IMR-90 (cell line): Measurements from ENCODE around the gene CA6. TPM values are rescaled to one million over a fixed set of nuclear protein-coding genes. Genes with fewer than 3 reads are reported as not detected.

Experiments
- ATAC-seq: fragments of 200-7000 bp; cut with Tn5 transposase; 2 replicates; pipeline ENCODE4 v1.9.1; 2020; ENCODE audit warnings: low read depth, mild to moderate bottlenecking, moderate library complexity
- BruUV-seq: library from RNA; stranded (reverse); fragments of 400-500 nt; replicated peaks from 2 replicates; lab custom pipeline; 2021; lab: Mats Ljungman, UMichigan
- CTCF ChIA-PET: fragments of 300-600 bp; formaldehyde crosslinking; extraction: SDS; loops from one replicate; lab custom pipeline; 2021; ENCODE audit warnings: antibody characterized with exemption; lab: Yijun Ruan, JAX
- POLR2A ChIA-PET: fragments of 300-600 bp; sonication (Branson Sonifier 250); formaldehyde crosslinking; loops from one replicate; lab custom pipeline; 2022; ENCODE audit warnings: antibody characterized with exemption; ENCODE audit not compliant: unreplicated experiment; lab: Charles Lee
- DNase-seq: peaks from one replicate; pipeline ENCODE4 v3.0.0; 2013
- H2AFZ ChIP-seq: replicated peaks from 2 replicates; pipeline ENCODE3; 2013; ENCODE audit warnings: low read length, mild to moderate bottlenecking; ENCODE audit not compliant: poor library complexity
- H2AK5ac ChIP-seq: 2 replicates; pipeline ENCODE4 v1.6.1; 2013; ENCODE audit warnings: low read depth, low read length, inconsistent platforms
- H2AK9ac ChIP-seq: replicated peaks from 2 replicates; pipeline ENCODE3; 2013; ENCODE audit warnings: mild to moderate bottlenecking, low read depth, low read length, moderate library complexity; ENCODE audit not compliant: poor library complexity
- H2BK120ac ChIP-seq: 2 replicates; pipeline ENCODE4 v1.6.1; 2013; ENCODE audit warnings: low read depth, low read length, inconsistent platforms
- H2BK15ac ChIP-seq: 3 replicates; pipeline ENCODE4 v1.6.1; 2013; ENCODE audit warnings: low read depth, low read length, inconsistent platforms
- H2BK20ac ChIP-seq: 2 replicates; pipeline ENCODE4 v1.6.1; 2013; ENCODE audit warnings: low read depth, mild to moderate bottlenecking, inconsistent platforms, low read length, moderate library complexity
- H2BK5ac ChIP-seq: 2 replicates; pipeline ENCODE4 v1.6.1; 2013; ENCODE audit warnings: mild to moderate bottlenecking, low read depth, low read length, inconsistent platforms; ENCODE audit not compliant: poor library complexity, severe bottlenecking
- H3K14ac ChIP-seq: replicated peaks from 2 replicates; pipeline ENCODE4 v1.6.1; 2013; ENCODE audit warnings: low read depth, low read length, inconsistent platforms
- H3K18ac ChIP-seq: 2 replicates; pipeline ENCODE4 v1.6.1; 2013; ENCODE audit warnings: low read depth, low read length, control low read depth
- H3K23ac ChIP-seq: 2 replicates; pipeline ENCODE4 v1.6.1; 2013; ENCODE audit warnings: low read depth, low read length, inconsistent platforms
- H3K27ac ChIP-seq: 2 replicates; pipeline ENCODE4 v1.5.1; 2013; ENCODE audit warnings: mild to moderate bottlenecking, control low read depth, low read length; ENCODE audit not compliant: insufficient read depth
- H3K27me3 ChIP-seq: 2 replicates; pipeline ENCODE4 v1.6.1; 2013; ENCODE audit warnings: low read length; ENCODE audit not compliant: control insufficient read depth, insufficient read depth
- H3K36me3 ChIP-seq: 2 replicates; pipeline ENCODE4 v1.6.1; 2013; ENCODE audit warnings: low read length, mixed read lengths; ENCODE audit not compliant: control insufficient read depth, insufficient read depth
- H3K4ac ChIP-seq: 2 replicates; pipeline ENCODE4 v1.6.1; 2013; ENCODE audit warnings: low read depth, low read length, inconsistent platforms
- H3K4me1 ChIP-seq: 2 replicates; pipeline ENCODE4 v1.6.1; 2013; ENCODE audit warnings: low read length, mixed read lengths; ENCODE audit not compliant: control insufficient read depth, insufficient read depth
- H3K4me2 ChIP-seq: 2 replicates; pipeline ENCODE4 v1.6.1; 2013; ENCODE audit warnings: low read depth, mild to moderate bottlenecking, control low read depth, low read length, moderate library complexity
- H3K4me3 ChIP-seq: 2 replicates; pipeline ENCODE4 v1.5.1; 2013; ENCODE audit warnings: low read depth, mild to moderate bottlenecking, control low read depth, low read length, moderate library complexity; ENCODE audit not compliant: insufficient read depth
- H3K56ac ChIP-seq: 2 replicates; pipeline ENCODE4 v1.6.1; 2013; ENCODE audit warnings: low read length, inconsistent platforms; ENCODE audit not compliant: insufficient read depth; ENCODE audit errors: extremely low read depth
- H3K79me1 ChIP-seq, 2 experiments: 2 replicates each; pipeline ENCODE4 v1.6.1; 2013; ENCODE audit warnings: low read length in 2 of 2, inconsistent platforms in 1 of 2, low read depth in 1 of 2
- H3K9ac ChIP-seq: 2 replicates; pipeline ENCODE4 v1.6.1; 2013; ENCODE audit warnings: low read depth, low read length, control low read depth
- H3K9me1 ChIP-seq: 2 replicates; pipeline ENCODE4 v1.6.1; 2013; ENCODE audit warnings: low read length, inconsistent platforms; ENCODE audit not compliant: insufficient read depth
- H3K9me3 ChIP-seq: 2 replicates; pipeline ENCODE4 v1.6.1; 2013; ENCODE audit warnings: low read length; ENCODE audit not compliant: control insufficient read depth, insufficient read depth
- H4K20me1 ChIP-seq: 2 replicates; pipeline ENCODE4 v1.6.1; 2013; ENCODE audit warnings: low read length, inconsistent platforms; ENCODE audit not compliant: insufficient read depth
- H4K5ac ChIP-seq: 2 replicates; pipeline ENCODE4 v1.6.1; 2013; ENCODE audit warnings: mild to moderate bottlenecking, low read depth, low read length, control low read depth
- H4K8ac ChIP-seq, 2 experiments: 2 replicates each; pipeline ENCODE4 v1.6.1; 2013; ENCODE audit warnings: low read depth in 2 of 2, low read length in 2 of 2, control low read depth in 1 of 2, inconsistent platforms in 1 of 2
- H4K91ac ChIP-seq: 2 replicates; pipeline ENCODE4 v1.6.1; 2013; ENCODE audit warnings: low read depth, low read length, inconsistent platforms; ENCODE audit not compliant: insufficient read depth
- CEBPB ChIP-seq: IDR thresholded peaks from 2 replicates; pipeline ENCODE4 v1.6.1; 2012; ENCODE audit warnings: low read depth, low read length, improper control_type of control experiment
- POLR2A ChIP-seq: IDR thresholded peaks from 2 replicates; pipeline ENCODE4 v1.6.1; 2012; ENCODE audit warnings: mild to moderate bottlenecking, low read depth, low read length
- RAD21 ChIP-seq: IDR thresholded peaks from 2 replicates; pipeline ENCODE4 v1.6.1; 2012; ENCODE audit warnings: low read length, improper control_type of control experiment
- SMC3 ChIP-seq: fragments of 150-350 bp; IDR thresholded peaks from 2 replicates; pipeline ENCODE4 v1.6.1; 2016; ENCODE audit warnings: low read depth, mild to moderate bottlenecking, antibody characterized with exemption, low read length, moderate library complexity
- whole genome bisulfite sequencing, 2 experiments: methylation state at CpG; one replicate each; pipeline versions ENCODE4 v1.1.5 to v1.1.7; 2013; ENCODE audit warnings: missing lambda C conversion rate in 2 of 2; ENCODE audit not compliant: insufficient read length in 1 of 2; ENCODE audit errors: extremely low coverage in 2 of 2; 5-methylcytosine and 5-hydroxymethylcytosine counted together
- dilution Hi-C: fragments of 300-500 bp; cut with HindIII; formaldehyde crosslinking; loops from one replicate; pipeline ENCODE4 v1.14.3; 2018; ENCODE audit warnings: low sequenced_read_pairs; ENCODE audit not compliant: unreplicated experiment
- in situ Hi-C: fragments of 300-500 bp; cut with MboI; formaldehyde crosslinking; loops from 3 replicates; pipeline ENCODE4 v1.14.3; 2019; ENCODE audit warnings: low sequenced_read_pairs, inconsistent platforms, mixed read lengths
- intact Hi-C: fragments of 100-400 bp; cut with micrococcal nuclease; formaldehyde crosslinking; loops from 2 replicates; pipeline ENCODE4 v1.10.0; 2022
- polyA plus RNA-seq, 3 experiments: library from polyadenylated mRNA; depleted of rRNA; stranded (reverse); fragments of >200 nt; gene quantifications; 2 replicates each; pipeline ENCODE4 v1.2.3, GENCODE V29; 2012; ENCODE audit warnings: low replicate concordance in 1 of 3
- total RNA-seq: library from RNA; depleted of rRNA; stranded (reverse); fragments of >200 nt; gene quantifications from 2 replicates; pipeline ENCODE4 v1.2.3, GENCODE V29; 2012
- TF ChIP-seq, protein P1 (sequence below): conservative IDR thresholded peaks from 2 replicates; pipeline ENCODE4 v1.5.1; 2012; ENCODE audit warnings: mild to moderate bottlenecking, low read depth, low read length, improper control_type of control experiment

The CA6 gene
- total and polyA plus RNA-seq, 2 of the 4 experiments (the other 2 are of a cell fraction), result not detected

DNA sequence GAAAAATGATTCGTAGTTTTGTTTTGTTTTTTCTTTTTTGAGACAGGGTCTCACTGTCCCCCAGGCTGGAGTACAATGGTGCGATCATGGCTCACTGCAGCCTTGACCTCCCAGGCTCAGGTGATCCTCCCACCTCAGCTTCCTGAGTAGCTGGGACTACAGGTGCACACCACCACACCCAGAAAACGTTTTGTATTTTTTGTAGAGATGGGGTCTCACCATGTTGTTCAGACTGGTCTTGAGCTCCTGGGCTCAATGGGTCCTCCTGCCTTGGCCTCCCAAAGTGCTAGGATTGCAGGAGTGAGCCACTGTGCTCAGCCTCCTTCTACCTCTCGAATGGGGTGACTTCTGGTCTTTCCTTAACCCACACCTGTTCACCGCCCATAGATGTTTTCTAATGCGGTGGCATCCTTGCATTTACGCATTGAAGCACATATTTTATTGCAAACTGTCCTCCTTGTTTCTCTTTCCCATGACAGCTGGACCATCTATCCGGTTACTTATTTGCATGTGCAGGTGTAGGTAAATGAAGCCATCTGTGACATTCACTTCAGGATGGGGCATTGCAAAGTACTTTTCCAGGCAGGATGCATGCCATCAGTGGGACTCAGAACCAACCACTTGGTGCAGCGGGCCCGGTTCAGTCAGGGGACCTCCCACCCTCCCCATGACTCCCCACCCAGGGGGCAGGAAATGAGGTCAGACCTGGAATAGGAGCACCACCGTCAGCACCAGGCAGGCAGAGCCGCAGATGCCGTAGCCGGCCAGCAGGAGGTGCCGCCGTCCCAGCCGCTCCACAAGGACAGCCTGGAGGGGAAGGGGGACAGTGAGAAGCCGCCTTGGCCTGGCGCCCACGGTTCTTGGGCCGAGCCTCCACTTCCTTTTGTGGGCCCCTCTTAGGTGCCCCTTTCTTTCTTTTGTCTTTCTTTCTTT, 64.0 kb downstream of the CA6 start:
- no peaks in the 10 kb centered on the region for H3K79me1 ChIP-seq
- H3K18ac ChIP-seq, result no peak overlapping the region
- no peak overlapping the region for H2BK5ac ChIP-seq
- no peak overlapping the region for H2AK5ac ChIP-seq
- H4K91ac ChIP-seq, result no peak overlapping the region
- no peak overlapping the region for H4K8ac ChIP-seq
- in situ Hi-C loops, result loop anchor here (5.0 kb wide), 1 partner anchor 93 kb away; no protein-coding TSS in a partner anchor
- no peak overlapping the region for H3K27ac ChIP-seq
- intact Hi-C loops, result loop anchor here (1.0 to 5.0 kb wide), 2 partner anchors 92 to 137 kb away; no protein-coding TSS in a partner anchor
- H4K20me1 ChIP-seq, result no peaks in the 10 kb centered on the region
- H2BK20ac ChIP-seq, result no peak overlapping the region
- dilution Hi-C loops, result no loop called here
- no peak overlapping the region for H3K14ac ChIP-seq
- no peak overlapping the region for H3K23ac ChIP-seq
- H3K27me3 ChIP-seq, result peaks cover 8% of the 10 kb centered on the region; the same call in 1 of the 2 replicates
- no peak overlapping the region for H3K4me3 ChIP-seq
- ATAC-seq (peak; percentile 43; the same call in 1 of the 2 replicates), DNase-seq (peak; percentile 28)
- no peak overlapping the region for H2AFZ ChIP-seq
- H2BK120ac ChIP-seq, result no peak overlapping the region
- TF ChIP-seq RAD21 (peak; percentile 59), SMC3 (peak; percentile 59), CEBPB (no peak), POLR2A (no peak)
- TF ChIP-seq, protein P1, sequence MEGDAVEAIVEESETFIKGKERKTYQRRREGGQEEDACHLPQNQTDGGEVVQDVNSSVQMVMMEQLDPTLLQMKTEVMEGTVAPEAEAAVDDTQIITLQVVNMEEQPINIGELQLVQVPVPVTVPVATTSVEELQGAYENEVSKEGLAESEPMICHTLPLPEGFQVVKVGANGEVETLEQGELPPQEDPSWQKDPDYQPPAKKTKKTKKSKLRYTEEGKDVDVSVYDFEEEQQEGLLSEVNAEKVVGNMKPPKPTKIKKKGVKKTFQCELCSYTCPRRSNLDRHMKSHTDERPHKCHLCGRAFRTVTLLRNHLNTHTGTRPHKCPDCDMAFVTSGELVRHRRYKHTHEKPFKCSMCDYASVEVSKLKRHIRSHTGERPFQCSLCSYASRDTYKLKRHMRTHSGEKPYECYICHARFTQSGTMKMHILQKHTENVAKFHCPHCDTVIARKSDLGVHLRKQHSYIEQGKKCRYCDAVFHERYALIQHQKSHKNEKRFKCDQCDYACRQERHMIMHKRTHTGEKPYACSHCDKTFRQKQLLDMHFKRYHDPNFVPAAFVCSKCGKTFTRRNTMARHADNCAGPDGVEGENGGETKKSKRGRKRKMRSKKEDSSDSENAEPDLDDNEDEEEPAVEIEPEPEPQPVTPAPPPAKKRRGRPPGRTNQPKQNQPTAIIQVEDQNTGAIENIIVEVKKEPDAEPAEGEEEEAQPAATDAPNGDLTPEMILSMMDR, result peak; percentile 62
- H3K9me1 ChIP-seq, result no peaks in the 10 kb centered on the region
- no peaks in the 10 kb centered on the region for H3K9me3 ChIP-seq
- ChIA-PET POLR2A (no interaction called here), CTCF (interaction anchor here (0.5 kb wide), 1 partner anchor 71 kb away, joined by 3 read pairs; no protein-coding TSS in a partner anchor)
- H3K9ac ChIP-seq, result no peak overlapping the region
- WGBS, 2 experiments, result 60% methylated on average over 1 of the region's 21 CpGs; no CpG with 5 or more reads in 1 of the 2 experiments
- no peak overlapping the region for H4K5ac ChIP-seq
- peaks cover 1% of the 10 kb centered on the region; the same call in 1 of the 2 replicates for H3K4me1 ChIP-seq
- H3K4ac ChIP-seq, result no peak overlapping the region
- no peaks in the 10 kb centered on the region for H3K36me3 ChIP-seq
- H2AK9ac ChIP-seq, result peak overlapping the region; percentile 24
- H2BK15ac ChIP-seq, result no peak overlapping the region
- no TSS peak for BruUV-seq
- H3K56ac ChIP-seq, result no peak overlapping the region
- no peak overlapping the region for H3K4me2 ChIP-seq
